Measurements from ENCODE around the gene ZMIZ1.

GRCh38 chr10:79354141-79354540, 285.4 kb downstream of the ZMIZ1 start:
- no peak for TF ChIP-seq CTCF (IDR thresholded peaks at IDR 0.05 in 2 of 3, conservative IDR thresholded peaks at IDR 0.05 in 1 of 3; ENCODE audit: borderline replicate concordance in 1 of 3, insufficient read depth in 1 of 3, low read depth in 2 of 3, low read length in 2 of 3)
- no peak for TF ChIP-seq EGR1 (IDR thresholded peaks at IDR 0.05; ENCODE audit: low read depth)
- TF ChIP-seq EZH2phosphoT487 (IDR thresholded peaks at IDR 0.05; ENCODE audit: borderline replicate concordance): no peak
- no peak for TF ChIP-seq EZH2 (IDR thresholded peaks at IDR 0.05)
- TF ChIP-seq ZNF274 (IDR thresholded peaks at IDR 0.05; ENCODE audit: low read depth, low read length): no peak
